ENCODE data around the gene TBC1D20.

DNA sequence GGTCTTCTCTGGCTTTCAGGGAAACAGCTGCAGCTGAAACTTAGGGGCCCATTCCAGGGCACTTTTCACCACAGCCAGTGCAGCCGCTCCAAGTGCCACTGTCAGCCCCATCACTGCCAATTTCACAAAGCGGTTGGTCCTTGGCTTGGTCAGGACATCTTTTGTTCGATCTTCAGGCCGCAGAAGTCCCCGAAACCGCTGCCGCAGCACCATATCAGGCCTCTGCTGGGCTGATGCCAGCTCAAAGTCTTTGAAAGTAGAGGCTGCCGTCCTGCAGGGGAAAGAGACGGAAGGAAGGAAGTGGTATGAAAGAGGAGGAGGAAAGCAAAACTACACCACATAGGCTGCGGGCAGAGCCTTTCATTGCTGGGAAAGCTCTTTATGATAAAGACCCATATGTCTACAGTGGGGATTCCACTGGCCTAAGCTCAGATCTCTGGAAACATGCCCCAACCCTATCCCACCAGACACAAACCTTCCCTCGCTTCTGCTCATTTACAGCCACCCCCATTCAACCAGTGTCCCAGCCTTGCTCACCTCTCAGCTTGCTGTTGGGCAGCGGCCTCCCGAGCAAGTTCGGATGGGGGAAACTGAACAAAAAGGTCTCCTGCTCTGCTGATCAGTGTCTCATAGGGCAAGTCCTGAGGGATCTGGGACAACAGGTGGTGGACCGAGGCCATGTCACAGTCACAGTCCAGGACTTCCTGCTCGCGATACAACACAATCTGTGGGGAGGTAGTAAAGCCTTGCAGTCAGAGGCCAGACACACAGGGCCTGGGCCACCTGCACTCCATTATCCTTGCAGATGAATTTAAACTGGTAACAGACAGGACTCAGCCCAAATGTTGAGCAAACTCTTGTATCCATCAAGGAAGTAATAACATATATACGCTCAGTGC is 23.5 kb downstream of the TBC1D20 start:
- TF ChIP-seq, protein P1, sequence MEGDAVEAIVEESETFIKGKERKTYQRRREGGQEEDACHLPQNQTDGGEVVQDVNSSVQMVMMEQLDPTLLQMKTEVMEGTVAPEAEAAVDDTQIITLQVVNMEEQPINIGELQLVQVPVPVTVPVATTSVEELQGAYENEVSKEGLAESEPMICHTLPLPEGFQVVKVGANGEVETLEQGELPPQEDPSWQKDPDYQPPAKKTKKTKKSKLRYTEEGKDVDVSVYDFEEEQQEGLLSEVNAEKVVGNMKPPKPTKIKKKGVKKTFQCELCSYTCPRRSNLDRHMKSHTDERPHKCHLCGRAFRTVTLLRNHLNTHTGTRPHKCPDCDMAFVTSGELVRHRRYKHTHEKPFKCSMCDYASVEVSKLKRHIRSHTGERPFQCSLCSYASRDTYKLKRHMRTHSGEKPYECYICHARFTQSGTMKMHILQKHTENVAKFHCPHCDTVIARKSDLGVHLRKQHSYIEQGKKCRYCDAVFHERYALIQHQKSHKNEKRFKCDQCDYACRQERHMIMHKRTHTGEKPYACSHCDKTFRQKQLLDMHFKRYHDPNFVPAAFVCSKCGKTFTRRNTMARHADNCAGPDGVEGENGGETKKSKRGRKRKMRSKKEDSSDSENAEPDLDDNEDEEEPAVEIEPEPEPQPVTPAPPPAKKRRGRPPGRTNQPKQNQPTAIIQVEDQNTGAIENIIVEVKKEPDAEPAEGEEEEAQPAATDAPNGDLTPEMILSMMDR (IDR thresholded peaks at IDR 0.05) = no peak
- no peak for TF ChIP-seq POLR2A (IDR thresholded peaks at IDR 0.05)
- no peak for TF ChIP-seq POLR2AphosphoS5 (IDR thresholded peaks at IDR 0.05)
- no peak for TF ChIP-seq EP300 (IDR thresholded peaks at IDR 0.05)
